ENCODE results near the gene ZBTB20.

DNA sequence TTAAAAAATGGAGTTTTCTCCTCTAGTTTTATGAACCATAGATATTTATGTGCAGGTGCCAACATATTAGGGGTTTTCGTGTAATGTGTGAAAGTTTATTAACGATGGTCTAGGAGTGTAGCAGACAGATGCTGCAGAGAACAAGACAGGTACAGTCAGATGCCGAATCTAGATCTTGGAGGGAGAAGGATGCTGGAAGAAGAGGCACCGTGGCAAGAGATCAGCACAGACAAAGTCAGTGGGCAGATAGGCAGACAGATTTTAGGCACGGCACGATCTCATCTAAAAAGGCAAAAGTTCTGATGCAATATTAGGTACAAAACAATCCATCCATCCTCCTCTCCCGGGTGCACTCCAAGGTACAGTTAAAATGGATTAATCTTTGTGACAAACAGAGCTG lies 691.7 kb downstream of the ZBTB20 start:
- TF ChIP-seq, protein P1, sequence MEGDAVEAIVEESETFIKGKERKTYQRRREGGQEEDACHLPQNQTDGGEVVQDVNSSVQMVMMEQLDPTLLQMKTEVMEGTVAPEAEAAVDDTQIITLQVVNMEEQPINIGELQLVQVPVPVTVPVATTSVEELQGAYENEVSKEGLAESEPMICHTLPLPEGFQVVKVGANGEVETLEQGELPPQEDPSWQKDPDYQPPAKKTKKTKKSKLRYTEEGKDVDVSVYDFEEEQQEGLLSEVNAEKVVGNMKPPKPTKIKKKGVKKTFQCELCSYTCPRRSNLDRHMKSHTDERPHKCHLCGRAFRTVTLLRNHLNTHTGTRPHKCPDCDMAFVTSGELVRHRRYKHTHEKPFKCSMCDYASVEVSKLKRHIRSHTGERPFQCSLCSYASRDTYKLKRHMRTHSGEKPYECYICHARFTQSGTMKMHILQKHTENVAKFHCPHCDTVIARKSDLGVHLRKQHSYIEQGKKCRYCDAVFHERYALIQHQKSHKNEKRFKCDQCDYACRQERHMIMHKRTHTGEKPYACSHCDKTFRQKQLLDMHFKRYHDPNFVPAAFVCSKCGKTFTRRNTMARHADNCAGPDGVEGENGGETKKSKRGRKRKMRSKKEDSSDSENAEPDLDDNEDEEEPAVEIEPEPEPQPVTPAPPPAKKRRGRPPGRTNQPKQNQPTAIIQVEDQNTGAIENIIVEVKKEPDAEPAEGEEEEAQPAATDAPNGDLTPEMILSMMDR (IDR thresholded peaks at IDR 0.05 in 8 of 11, conservative IDR thresholded peaks at IDR 0.05 in 3 of 11) = no peak
- TF ChIP-seq POLR2A (IDR thresholded peaks at IDR 0.05) (no peak), POLR2AphosphoS5 (IDR thresholded peaks at IDR 0.05) (no peak)

All from spleen (tissue), 7 donors.